Stimulated activated CD4-positive, alpha-beta T cell treated with anti-CD3 and anti-CD28 coated beads, Interleukin-1b, Interleukin-23, amount 100 ng/mL, for 1 hour (primary cell): ENCODE results near the gene XKR3.
"Not testable (repeated sequence)": the region's sequence is repeated elsewhere in the genome, so short reads cannot be mapped to it uniquely, and the experiment has no call there.

Source experiments
- DNase-seq, 2 donors: peaks; one replicate each; pipeline ENCODE4 v3.0.0-alpha.2; 2020; ENCODE audit warnings: low read depth in 2 of 2

Gene XKR3

GRCh38 chr22:16824716-16825687 lies at the start of gene XKR3:
Gene XKR3 (minus strand): TSS chr22:16825411. CDS start chr22:16808073, 17,338 bp downstream.
- DNase-seq = no peak

GRCh38 chr22:16869640-16870039 lies 44.4 kb upstream of the XKR3 start:
- not testable (repeated sequence) for DNase-seq

GRCh38 chr22:16866167-16866566 lies 41.0 kb upstream of the XKR3 start:
- DNase-seq = no peak

GRCh38 chr22:16856851-16857250 lies 31.6 kb upstream of the XKR3 start:
- DNase-seq = not testable (repeated sequence)

GRCh38 chr22:16854631-16855030 lies 29.4 kb upstream of the XKR3 start:
- no peak for DNase-seq

GRCh38 chr22:16851268-16851996 lies 26.2 kb upstream of the XKR3 start:
- not testable (repeated sequence) for DNase-seq

- no peak for DNase-seq
Measured at GRCh38 chr22:16847271-16847670, 22.1 kb upstream of the XKR3 start.

GRCh38 chr22:16845881-16846280 lies 20.7 kb upstream of the XKR3 start:
- no peak for DNase-seq

- DNase-seq = no peak
Measured at GRCh38 chr22:16845465-16845864, 20.3 kb upstream of the XKR3 start.

GRCh38 chr22:16844529-16844928 lies 19.3 kb upstream of the XKR3 start:
- DNase-seq = no peak

GRCh38 chr22:16838073-16838472 lies 12.9 kb upstream of the XKR3 start:
- no peak for DNase-seq

- DNase-seq = no peak
Measured at GRCh38 chr22:16834971-16835370, 9.8 kb upstream of the XKR3 start.

GRCh38 chr22:16831257-16831656 lies 6.0 kb upstream of the XKR3 start:
- no peak for DNase-seq

- no peak for DNase-seq
Measured at GRCh38 chr22:16829985-16830384, 4.8 kb upstream of the XKR3 start.

GRCh38 chr22:16828876-16829275 lies 3.7 kb upstream of the XKR3 start:
- no peak for DNase-seq

GRCh38 chr22:16827506-16827905 lies 2.3 kb upstream of the XKR3 start:
- DNase-seq = no peak

GRCh38 chr22:16819249-16819648 lies 6.0 kb downstream of the XKR3 start:
- no peak for DNase-seq

GRCh38 chr22:16818538-16818937 lies 6.7 kb downstream of the XKR3 start:
- no peak for DNase-seq

GRCh38 chr22:16815073-16815472 lies 10.1 kb downstream of the XKR3 start:
- DNase-seq = no peak

- no peak for DNase-seq
Measured at GRCh38 chr22:16810188-16810802, 14.9 kb downstream of the XKR3 start.

- DNase-seq = no peak
Measured at GRCh38 chr22:16808744-16809143, 16.5 kb downstream of the XKR3 start.

- DNase-seq = no peak
Measured at GRCh38 chr22:16807109-16807508, 18.1 kb downstream of the XKR3 start.
